Activated gamma-delta T cell (primary cell): Measurements from ENCODE around the gene CLEC4C.

ENCODE experiments used
- DNase-seq: peaks from one replicate; lab custom pipeline; 2025; lab: John Stamatoyannopoulos, UW

CLEC4C gene

DNA sequence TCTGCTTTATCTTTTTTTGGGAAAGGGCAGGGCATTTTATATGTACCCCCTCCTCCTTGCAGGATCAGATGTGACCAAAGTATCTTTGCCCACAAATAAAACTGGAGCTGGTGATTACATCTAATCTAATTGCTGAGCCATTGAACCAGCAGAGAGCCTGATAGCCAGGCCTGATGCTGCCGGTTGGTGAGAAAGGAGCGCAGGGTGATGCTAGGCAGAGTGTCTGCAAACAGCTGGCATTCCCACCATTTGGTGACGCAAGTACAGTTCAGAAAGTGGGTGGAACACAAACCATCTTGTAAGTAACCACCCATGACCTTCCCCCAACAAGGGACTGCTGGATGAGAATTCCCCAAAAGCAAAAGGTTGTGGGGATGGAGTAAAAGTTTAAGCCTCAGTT, 23.2 kb downstream of the CLEC4C start:
- no peak for DNase-seq

DNA sequence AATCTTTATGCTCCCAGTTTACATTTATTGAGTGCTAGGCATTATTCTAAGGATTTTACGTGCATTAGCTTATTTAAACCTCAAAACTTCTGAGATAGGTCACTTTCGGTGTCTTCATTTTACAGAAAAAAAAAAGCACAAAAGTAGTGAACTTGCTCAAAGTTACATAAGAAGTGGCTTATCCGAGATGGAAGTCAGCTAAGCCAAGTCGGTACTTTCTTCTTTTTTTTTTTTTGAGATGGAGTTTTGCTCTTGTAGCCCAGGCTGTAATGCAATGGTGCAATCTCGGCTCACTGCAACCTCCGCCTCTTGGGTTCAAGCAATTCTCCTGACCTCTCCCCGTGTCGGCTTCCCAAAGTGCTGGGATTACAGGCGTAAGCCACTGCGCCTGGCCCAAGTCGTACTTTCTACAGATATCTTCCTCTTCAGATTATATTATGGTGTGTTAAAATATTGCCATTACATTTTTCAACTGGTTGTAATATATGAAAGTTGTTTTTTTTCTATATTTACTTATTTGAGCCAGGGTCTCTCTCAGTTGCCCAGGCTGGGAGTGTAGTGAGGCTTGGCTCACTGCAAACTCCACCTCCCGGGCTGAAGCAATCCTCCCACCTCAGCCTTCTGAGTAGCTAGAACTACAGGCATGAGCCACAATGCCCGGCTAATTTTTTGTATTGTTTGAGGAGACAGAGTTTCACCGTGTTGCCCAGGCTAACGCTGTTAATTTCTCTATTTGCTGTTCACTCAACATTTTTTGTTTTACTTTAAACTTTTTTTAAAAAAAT, 27.0 kb downstream of the CLEC4C start:
- DNase-seq = no peak

DNA sequence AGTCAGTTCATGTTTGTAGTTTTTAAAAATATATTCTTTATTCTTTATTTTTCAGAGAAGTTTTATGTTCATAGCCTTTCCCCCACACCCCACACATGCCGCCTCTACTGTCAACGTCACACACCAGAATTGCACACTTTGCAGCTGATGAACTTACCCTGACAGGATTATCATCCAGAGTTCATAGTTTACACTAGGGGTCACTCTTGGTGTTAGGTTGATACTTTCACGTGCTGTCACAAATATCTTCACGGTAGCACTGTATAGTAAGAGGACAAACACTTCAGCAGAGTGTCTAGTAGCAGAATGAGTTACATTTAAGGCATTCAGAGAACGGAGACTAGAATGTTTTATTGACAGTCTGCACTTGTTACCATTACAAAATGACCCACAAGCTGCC, 30.8 kb downstream of the CLEC4C start:
- DNase-seq = no peak

DNA sequence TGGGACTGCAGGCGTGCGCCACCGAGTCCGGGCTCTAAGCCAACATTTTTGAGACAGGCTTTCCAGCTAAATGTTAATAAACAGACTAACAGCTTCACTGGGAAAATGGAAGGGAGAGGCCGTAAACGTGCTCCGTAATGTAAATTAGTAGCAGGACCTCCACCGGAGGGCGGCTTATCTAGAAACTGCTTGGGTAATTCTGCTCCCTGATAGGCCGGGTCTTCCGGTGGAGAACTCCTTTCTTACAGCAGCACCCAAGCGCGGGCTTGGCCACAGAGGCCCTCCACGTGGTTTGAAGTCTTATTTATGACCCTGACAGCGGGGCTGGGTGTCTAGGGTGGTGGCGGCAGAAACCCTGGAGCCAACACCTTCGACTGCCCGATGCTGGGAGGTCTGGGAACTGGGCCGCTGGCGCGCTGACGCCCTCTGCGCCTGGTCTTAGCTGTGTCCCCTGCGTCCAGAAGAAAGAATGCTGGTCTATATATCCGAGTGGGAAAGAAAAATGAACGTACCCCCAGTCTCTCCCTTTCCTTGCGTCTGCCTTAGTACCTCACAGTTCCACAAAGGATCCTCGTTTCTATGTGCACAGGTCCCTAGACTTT, 34.2 kb downstream of the CLEC4C start:
- DNase-seq = no peak

DNA sequence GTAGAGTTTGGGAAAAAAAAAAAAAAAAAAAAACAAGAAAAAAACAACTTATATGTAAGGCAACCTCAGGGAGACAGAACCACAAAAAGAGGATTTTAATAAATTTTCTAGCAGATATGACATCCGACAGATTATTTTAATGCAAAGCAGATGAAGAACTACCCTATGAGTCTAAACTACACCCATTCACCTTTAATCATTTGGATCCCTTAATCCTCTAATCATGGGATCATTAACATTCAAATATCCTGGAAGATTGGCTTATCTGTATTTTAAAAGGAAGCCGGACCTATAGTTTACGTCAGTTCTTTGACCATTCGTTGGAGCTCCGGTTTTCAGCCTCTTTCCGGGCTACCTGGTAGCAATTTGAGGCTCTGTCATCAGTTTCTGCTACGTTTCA, 36.0 kb downstream of the CLEC4C start, which contains the start of gene DPPA3:
Gene DPPA3 (plus strand): TSS at position 301 of the 400 bp plus-strand sequence. CDS start 138 bp downstream, outside the sequence.
- no peak for DNase-seq

DNA sequence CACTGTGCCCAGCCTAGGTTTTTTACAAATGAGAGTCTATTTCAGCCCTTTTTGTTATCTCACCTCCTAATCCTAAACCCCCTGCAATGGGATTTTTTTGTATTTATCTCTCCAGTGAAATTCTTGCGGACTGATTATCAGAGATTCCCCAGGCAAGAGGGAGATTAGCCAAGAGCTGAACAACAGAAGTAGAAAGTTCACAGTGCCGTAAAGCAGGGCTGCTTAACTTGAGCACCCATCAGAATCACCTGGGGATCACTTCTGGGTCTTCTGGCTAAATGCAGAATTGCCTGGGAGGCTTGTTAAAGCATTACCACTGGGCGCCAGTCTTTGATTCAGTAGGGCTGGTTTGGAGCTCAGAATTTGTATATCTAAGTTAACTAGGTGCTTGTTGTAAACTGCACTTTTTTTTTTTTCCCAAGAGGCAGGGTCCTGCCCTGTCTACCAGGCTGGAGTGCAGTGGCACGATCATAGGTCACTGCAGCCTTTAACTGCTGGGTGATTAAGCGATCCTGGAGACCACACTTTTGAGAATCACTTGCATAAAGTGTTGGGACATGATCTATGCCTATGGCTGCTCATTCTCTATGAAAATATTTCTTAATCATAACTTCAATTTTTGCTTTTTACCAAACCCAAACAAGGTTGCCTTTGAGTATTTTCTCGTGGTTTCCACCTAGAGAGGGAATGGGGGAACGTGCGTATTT, 37.1 kb downstream of the CLEC4C start:
- no peak for DNase-seq

DNA sequence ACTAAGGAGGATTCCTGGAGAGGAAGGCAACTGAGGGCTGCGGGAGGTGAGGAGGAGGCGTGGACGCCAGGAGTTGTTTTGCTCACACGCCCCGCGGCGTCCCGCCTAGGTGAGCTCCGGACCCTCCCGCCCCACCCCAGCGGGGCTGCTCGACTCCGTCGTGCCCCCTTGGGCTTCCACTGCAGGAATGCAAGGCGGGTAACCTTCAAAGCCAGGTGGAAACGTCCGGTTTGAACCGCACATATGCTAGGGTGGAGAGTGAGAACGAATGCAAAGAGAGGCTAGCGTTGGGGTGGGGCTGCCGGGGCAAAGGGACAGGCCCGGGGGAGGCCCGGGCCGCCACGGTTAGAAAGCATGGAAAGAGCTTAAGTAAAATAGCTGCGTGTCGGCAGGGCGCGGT, 41.3 kb downstream of the CLEC4C start:
- DNase-seq = peak; percentile 10

DNA sequence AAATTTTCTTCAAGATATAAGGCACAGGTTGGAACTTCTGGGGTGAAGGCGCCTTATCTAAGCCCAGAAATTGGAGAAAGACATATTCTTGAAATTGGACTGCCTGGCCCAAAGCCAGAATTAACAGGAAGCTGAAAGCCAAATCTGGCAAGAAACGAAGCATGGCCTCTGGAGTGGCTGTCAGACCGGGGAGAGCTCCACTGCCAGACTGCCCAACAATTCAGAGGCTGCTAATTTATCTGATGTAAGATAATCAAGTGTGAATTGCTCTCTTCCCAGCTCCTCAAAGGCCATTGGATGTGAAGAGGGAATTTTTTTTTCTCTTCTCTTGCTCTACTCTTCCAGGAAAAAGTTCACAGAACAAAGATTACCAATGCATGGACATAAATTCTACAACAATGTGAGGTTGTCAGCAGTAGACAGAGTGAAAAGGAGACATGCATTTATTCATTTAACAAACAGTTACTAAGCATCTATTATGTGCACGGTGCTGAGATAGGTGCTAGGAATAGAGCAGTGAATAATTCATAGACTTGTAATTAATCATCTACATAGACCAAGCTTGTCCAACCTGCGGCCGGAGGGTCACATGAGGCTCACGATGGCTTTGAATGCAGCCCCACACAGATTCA, 51.5 kb downstream of the CLEC4C start, which contains the start of gene GDF3:
Gene GDF3 (minus strand): TSS at position 210 of the 632 bp plus-strand sequence. CDS start 47 bp downstream, at position 163.
- no peak for DNase-seq

DNA sequence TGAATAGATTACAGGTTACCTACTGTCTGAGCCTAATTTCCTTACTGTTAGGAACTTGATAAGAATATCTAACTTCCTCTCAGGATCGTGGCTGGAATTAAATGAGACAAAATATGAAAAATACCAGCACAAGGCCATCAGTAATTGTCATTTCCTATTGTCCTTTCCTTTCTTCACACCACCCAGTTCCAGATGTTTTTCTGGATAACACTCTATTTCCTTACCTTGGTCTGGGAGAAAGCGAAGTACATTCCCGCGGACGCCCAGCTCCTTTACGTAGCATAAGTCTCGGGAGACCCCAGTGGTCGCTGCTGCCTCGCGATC, 52.0 kb downstream of the CLEC4C start:
- no peak for DNase-seq

DNA sequence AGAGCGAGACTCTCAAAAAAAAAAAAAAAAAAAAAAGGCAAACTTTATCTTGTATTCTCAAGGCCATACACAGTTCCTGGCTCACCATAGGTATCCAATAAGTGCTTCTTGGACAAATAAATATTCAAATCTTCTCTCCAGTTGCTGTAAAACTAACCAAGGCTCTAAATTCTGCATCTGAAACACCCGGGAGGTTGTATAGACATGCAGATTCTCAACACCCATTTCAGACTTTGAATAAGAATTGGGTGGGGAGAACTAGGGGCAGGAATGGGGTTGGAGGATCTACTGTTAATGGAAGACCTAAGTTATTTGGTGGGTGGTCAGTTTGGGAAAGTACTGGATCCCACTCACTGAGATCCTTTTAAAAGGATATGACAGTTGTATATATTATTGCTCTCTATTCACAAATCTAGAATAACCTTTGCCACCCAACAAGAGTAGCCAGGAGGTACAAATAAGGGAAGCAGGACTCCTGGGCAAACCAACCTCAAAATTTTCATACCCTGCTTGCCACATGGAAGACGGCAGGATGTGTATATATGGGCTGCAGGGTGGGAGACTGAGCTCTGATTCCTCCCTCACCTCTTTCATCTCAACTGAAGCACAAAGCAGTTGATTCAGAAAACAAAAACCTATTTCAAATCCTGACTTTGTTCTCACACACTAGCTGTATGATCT, 52.5 kb downstream of the CLEC4C start:
- no peak for DNase-seq

DNA sequence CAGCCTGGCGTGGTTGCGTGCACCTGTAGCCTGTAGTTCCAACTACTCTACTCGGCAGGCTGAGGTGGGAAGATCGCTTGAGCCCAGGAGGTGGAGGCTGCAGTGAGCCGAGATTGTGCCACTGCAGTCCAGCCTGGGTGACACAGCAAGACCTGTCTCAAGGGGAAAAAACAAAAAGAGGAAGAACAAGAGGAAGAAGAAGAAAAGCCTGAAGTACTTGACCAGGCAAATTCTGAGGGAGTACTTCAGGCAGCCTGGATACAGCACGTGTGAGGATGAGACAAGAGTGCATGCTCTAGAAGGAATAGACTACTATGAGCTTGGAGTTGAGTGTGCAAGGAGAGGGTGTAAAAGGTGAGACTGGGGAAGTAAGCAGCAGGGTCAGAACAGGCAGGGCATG, 53.4 kb downstream of the CLEC4C start:
- no peak for DNase-seq

DNA sequence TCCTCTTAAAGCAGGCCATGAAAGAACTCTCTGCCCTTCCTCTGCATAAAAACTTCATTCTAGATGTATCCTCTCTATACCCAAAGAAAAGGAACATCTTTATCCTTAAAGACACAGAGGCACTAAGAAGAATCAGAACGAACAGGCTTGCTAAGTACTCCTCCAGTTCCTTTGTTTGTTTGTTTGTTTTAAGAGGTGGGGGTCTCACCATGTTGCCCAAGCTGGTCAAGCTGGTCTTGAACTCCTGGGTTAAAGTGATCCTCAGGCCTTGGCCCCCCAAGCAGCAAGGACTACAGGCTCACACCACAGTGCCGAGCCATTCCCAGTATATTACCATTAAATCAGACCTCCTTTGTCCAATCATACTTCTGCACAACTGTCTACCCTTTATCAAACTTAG, 65.6 kb downstream of the CLEC4C start:
- no peak for DNase-seq
